ENCODE measurements around the gene RBM45. TPM values are rescaled to one million over a fixed set of nuclear protein-coding genes. Genes with fewer than 3 reads are reported as not detected.
"Not testable (repeated sequence)": the region's sequence is repeated elsewhere in the genome, so short reads cannot be mapped to it uniquely, and the experiment has no call there.

Gene RBM45, protein sequence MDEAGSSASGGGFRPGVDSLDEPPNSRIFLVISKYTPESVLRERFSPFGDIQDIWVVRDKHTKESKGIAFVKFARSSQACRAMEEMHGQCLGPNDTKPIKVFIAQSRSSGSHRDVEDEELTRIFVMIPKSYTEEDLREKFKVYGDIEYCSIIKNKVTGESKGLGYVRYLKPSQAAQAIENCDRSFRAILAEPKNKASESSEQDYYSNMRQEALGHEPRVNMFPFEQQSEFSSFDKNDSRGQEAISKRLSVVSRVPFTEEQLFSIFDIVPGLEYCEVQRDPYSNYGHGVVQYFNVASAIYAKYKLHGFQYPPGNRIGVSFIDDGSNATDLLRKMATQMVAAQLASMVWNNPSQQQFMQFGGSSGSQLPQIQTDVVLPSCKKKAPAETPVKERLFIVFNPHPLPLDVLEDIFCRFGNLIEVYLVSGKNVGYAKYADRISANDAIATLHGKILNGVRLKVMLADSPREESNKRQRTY
- total RNA-seq (2014; rRNA removed; shearing (Covaris generic); ENCODE audit: low replicate concordance) = 23.3 and 23.5 TPM in 2 replicates

GRCh38 chr2:178112202-178113152 is at the start of gene RBM45:
RBM45 (plus strand) TSS chr2:178112437; CDS start chr2:178112547, 110 bp downstream.
- DNase-seq (ENCODE audit: low read depth) = peak; percentile 88
- in situ Hi-C loops (cut with HindIII; ENCODE audit: low pct_unique_long_range_greater_than_20kb, low sequenced_read_pairs) = no loop called here

DNA sequence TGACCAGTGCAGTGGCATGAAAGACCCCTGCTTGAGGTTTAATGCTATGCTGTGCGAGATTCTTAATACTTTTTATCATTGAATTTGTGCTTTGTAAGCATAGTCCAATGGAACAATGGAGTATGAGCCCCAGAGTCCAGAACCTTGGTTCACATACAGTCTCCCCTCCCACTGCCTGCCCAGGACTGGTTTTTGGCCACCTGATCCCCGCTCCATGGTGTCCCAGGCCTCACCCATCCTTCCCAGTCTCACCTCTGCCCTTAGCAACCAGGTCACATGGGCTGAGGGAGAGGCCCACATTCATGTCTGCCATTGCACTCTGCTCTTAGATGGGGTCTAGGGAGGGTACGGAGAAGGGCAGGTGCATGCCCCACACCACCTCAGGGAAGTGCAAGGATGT is 45.9 kb upstream of the RBM45 start:
- no peak for DNase-seq (ENCODE audit: low read depth)
- in situ Hi-C loops (cut with HindIII; ENCODE audit: low pct_unique_long_range_greater_than_20kb, low sequenced_read_pairs) = no loop called here

DNA sequence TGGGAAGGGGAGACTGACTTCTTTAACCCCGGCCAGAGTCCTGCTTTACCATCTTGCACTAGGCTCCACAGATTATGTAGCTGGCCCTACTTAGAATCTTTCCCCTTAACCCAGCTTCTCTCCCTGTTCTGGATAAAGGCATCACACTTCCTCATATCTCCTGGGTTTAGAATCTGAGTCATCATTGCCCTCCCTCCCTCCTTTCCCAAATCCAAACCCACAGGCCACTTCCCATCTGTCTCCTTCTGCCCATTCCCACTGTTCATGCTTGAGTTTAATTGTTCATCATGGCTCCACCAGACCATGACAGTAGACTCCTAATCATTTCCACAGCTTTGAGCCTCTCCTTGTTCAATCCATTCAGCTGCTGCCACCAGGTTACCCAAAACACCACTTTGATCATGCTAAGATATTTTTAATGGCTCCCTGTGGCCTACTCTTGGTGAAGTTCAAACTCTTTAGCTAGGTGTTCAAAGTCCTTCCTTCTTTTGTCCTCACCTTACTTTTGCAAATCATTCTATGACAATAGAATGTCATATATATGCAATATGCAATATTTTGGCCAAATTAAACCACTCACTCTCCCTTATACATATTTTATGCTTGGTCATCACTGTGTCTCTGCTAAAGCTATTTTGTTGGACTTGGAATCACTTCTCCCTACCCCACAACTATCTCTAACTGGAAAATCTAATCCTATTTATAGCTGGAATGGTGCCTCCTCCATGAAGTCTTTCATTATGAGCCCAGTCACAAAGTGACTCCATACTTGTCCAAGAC is 45.2 kb upstream of the RBM45 start:
- in situ Hi-C loops (cut with HindIII; ENCODE audit: low pct_unique_long_range_greater_than_20kb, low sequenced_read_pairs) = no loop called here
- peak; percentile 59 for DNase-seq (ENCODE audit: low read depth)

DNA sequence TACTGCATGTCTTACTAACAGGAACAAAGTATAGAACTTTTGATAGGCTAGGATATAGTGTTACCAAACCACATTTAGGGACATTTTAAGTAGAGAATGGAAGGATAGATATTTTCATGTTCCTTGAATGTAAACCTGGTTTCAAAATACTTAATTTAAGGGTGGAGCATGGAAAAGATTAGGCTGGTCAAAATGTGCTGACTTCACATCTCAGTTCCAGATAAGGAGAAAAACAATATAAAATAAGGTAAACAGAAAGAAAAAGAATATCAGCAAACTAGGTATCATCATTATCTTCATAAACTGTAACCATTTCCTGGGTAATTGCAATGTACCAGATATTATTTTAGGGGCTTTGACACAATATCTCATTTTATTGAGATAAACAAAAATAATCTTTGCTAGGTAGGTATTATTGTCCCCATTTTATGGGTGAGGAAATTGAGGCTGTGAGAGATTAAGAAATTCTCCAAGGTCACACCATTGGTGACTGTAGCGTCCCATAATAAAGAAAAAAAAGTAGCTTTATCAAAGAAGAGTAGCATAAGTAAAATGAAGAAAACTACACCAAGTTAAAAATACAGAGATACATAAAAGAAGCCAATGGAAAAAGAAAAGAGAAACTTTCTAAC is 43.3 kb upstream of the RBM45 start:
- no peak for DNase-seq (ENCODE audit: low read depth)
- in situ Hi-C loops (cut with HindIII; ENCODE audit: low pct_unique_long_range_greater_than_20kb, low sequenced_read_pairs) = no loop called here

DNA sequence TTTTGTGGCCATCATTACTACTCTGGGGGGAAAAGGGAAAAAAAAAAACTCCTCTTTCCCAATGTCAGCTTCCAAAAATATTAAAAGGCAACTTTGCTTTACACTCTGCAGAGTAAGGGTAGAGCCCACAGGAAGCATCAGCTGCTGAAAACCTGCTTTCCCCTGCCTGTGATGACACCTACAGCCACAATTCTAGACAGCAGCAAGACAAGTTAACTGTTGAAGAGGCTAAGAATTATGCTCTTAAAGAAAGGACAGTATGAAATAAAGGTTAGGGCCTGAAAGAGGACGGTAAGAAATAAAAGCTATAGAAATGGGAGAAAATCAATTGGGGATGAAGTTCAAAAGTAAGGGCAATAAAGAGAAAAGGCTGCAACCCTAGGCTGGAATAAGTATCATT is 42.7 kb upstream of the RBM45 start:
- in situ Hi-C loops (cut with HindIII; ENCODE audit: low pct_unique_long_range_greater_than_20kb, low sequenced_read_pairs) = no loop called here
- DNase-seq (ENCODE audit: low read depth) = peak; percentile 25

DNA sequence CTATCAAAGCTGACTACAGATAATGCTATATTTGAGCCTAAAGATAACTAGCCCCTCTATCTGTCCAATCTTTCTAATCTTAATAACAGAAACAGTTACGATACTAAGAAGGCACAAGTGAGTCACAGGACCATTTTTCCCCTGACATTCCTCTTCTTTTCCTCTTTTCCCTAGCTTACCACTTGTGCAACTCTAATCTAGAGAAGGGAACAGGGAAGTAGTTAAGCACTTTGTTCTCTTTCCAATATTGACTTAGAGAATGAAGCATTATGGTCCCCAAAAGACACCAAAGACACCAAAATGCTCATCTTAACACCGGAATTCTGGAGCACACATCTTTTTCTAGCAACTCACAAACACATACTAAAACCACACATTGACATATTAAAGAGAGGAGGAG is 41.4 kb upstream of the RBM45 start:
- DNase-seq (ENCODE audit: low read depth) = no peak
- in situ Hi-C loops (cut with HindIII; ENCODE audit: low pct_unique_long_range_greater_than_20kb, low sequenced_read_pairs) = no loop called here

- in situ Hi-C loops (cut with HindIII; ENCODE audit: low pct_unique_long_range_greater_than_20kb, low sequenced_read_pairs) = no loop called here
- DNase-seq (ENCODE audit: low read depth) = no peak
Observed at GRCh38 chr2:178072000-178072382, 40.2 kb upstream of the RBM45 start.

DNA sequence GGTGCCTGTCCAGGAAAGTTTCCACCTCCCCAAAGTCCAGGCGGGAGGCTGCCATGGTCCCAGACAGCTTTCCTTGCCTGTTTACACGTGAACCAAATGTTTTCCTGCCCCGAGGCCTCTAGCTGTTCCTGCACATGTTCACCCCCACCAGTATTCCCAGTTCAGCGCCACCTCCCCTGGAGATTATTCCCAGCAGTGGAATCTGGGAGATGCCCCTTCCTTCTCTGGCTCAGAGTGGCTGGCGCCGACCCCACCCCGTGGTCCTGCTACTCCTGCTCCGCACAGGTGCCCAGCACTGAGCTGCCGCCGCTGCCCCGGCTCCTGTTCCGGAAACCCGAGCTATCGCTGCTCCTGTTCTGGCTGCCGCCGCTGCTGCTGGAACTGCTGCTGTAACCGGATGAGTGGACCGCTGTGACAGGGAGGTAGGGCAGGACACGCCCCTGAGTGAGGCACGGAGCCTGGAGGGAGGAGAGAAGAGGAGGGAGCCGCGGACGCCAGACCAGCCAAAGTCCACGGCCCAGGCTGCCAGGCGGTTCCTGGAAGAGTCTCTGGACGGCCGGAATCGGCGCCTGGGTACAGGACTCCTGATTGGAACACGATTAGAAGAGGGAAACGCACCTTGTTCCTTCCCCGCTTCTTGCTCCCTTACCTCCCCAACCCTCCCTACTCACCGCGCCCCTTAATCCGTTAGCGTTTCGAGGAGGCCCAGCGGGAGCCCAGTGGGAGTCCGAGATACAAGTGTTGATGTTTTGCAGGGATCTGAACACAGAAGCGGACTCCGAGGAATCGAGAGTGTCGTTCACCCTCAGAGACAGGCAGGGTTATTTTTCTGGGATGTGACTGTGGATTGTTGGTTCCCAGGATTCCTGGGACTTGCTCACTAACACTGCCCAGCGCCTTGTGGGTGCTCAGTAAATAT is 39.6 kb upstream of the RBM45 start, which contains the start of gene PDE11A:
Gene PDE11A, minus strand, starts transcription at position 395 of the 919 bp plus-strand sequence. Its CDS starts 340 bp downstream, at position 55.
- in situ Hi-C loops (cut with HindIII; ENCODE audit: low pct_unique_long_range_greater_than_20kb, low sequenced_read_pairs) = no loop called here

DNA sequence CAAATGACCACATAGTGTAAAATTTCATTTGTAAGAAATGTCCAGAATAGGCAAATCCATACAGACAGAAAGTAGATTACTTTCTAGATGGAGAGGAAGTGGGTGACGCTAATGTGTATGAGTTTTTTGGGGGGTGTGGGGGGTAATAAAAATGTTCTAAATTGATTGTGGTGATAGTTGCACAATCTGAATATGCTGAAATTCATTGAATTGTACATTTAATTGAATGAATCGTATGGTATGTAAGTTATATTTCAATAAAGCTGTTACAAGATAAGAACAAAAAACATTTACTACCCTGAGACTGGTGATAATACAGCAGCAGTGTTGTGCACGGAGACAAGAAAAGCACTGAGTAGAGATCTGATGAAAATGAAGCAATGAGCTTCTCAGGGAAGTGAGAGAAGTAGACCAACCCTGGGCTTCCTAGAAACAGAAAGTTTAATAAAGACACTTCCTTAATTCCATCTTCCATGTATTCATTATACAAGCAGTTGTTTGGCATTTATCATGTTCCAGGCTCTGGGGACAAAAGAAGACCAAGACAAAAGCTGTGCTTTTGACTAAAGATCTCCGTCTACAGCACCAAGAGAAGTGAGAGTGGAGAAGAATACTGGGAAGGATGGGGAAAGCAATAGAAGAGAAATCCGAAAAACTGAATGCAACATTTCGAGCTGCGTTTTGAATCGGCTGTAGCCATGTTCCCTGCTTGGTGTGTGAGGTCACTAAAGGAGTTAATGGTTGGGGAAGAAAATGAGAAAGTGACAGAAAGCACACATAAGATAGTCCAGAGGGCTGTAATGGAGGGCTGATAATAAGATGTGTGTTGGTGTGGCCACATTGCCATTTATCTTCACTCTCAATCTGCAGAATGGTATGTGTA is 37.9 kb upstream of the RBM45 start:
- in situ Hi-C loops (cut with HindIII; ENCODE audit: low pct_unique_long_range_greater_than_20kb, low sequenced_read_pairs) = no loop called here

More for the DNA sequence above, 39.6 kb upstream of the RBM45 start, which contains the start of gene PDE11A:
- peak; percentile 89 for DNase-seq (ENCODE audit: low read depth)

DNA sequence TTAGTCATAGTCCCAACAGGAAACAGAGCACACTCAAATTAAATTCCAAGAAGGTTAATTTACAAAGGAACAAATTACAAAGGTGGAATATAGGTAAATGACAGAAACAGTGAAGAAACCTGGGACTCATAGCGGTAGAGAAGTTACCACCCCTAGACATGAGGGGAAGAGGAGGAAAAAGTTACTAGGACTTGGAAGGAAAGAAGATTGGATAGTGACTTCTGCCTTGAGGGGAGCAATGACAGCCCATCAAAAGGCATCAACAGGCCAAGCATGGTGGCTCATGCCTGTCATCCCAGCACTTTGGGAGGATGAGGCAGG is 37.3 kb upstream of the RBM45 start:
- DNase-seq (ENCODE audit: low read depth) = peak; percentile 21
- in situ Hi-C loops (cut with HindIII; ENCODE audit: low pct_unique_long_range_greater_than_20kb, low sequenced_read_pairs) = no loop called here

More for the DNA sequence above, 37.9 kb upstream of the RBM45 start:
- no peak for DNase-seq (ENCODE audit: low read depth)

- DNase-seq (ENCODE audit: low read depth) = no peak
- in situ Hi-C loops (cut with HindIII; ENCODE audit: low pct_unique_long_range_greater_than_20kb, low sequenced_read_pairs) = no loop called here
Observed at GRCh38 chr2:178076130-178076529, 36.1 kb upstream of the RBM45 start.

DNA sequence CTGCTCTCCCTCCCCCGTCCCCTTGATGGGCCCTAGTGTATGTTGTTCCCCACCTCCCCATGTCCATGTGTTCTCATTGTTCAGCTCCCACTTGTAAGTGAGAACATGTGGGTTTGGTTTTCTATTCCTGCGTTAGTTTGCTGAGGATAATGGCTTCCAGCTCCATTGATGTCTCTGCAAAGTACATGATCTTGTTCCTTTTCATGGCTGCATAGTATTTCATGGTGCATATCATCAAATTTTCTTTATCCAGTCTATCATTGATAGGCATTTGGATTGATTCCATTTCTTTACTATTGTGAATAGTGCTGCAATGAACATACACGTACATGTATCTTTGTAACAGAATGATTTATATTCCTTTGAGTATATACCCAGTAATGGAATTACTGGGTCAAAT is 33.0 kb upstream of the RBM45 start:
- in situ Hi-C loops (cut with HindIII; ENCODE audit: low pct_unique_long_range_greater_than_20kb, low sequenced_read_pairs); DNase-seq (ENCODE audit: low read depth): not testable (repeated sequence)

- no peak for DNase-seq (ENCODE audit: low read depth)
- in situ Hi-C loops (cut with HindIII; ENCODE audit: low pct_unique_long_range_greater_than_20kb, low sequenced_read_pairs) = no loop called here
Observed at GRCh38 chr2:178082408-178083045, 29.7 kb upstream of the RBM45 start.

GRCh38 chr2:178084273-178084672 is 28.0 kb upstream of the RBM45 start:
- no peak for DNase-seq (ENCODE audit: low read depth)
- in situ Hi-C loops (cut with HindIII; ENCODE audit: low pct_unique_long_range_greater_than_20kb, low sequenced_read_pairs) = no loop called here

- in situ Hi-C loops (cut with HindIII; ENCODE audit: low pct_unique_long_range_greater_than_20kb, low sequenced_read_pairs) = no loop called here
- no peak for DNase-seq (ENCODE audit: low read depth)
Observed at GRCh38 chr2:178088774-178089270, 23.4 kb upstream of the RBM45 start.
